Neural crest cell (in vitro differentiated cells): ENCODE data around the gene PTPN13. TPM values are rescaled to one million over a fixed set of nuclear protein-coding genes. Genes with fewer than 3 reads are reported as not detected.

Source experiments
- DNase-seq: peaks from one replicate; pipeline ENCODE4 v3.0.0; 2021; ENCODE audit warnings: low read depth, mixed read lengths, low spot score
- H3K27ac Mint-ChIP-seq: one replicate; pipeline ENCODE4 v1.8.0; 2021; ENCODE audit warnings: mild to moderate bottlenecking, mixed read lengths; ENCODE audit not compliant: unreplicated experiment
- H3K27me3 Mint-ChIP-seq: 2 replicates; pipeline ENCODE4 v1.8.0; 2021; ENCODE audit warnings: low read depth, mild to moderate bottlenecking, mixed read lengths
- H3K36me3 Mint-ChIP-seq: 2 replicates; pipeline ENCODE4 v1.8.0; 2021; ENCODE audit warnings: low read depth, mild to moderate bottlenecking, mixed read lengths
- H3K4me1 Mint-ChIP-seq: 2 replicates; pipeline ENCODE4 v1.8.0; 2021; ENCODE audit warnings: mixed read lengths
- H3K4me3 Mint-ChIP-seq: one replicate; pipeline ENCODE4 v1.8.0; 2021; ENCODE audit warnings: mild to moderate bottlenecking, mixed read lengths
- H3K9me3 Mint-ChIP-seq: 2 replicates; pipeline ENCODE4 v1.8.0; 2021; ENCODE audit warnings: mixed read lengths
- total RNA-seq: library from RNA; stranded (reverse); gene quantifications from 2 replicates; pipeline ENCODE4 v1.2.1, GENCODE V29; 2021
- TF ChIP-seq, protein P1 (sequence below): fragments of 200-600 bp; sonication (generic); conservative IDR thresholded peaks from 2 replicates; pipeline ENCODE4 v1.5.0; 2021; ENCODE audit warnings: antibody characterized with exemption, mild to moderate bottlenecking

Gene PTPN13
- total RNA-seq, 1 donor from 2014 or later = 65.6 TPM

DNA sequence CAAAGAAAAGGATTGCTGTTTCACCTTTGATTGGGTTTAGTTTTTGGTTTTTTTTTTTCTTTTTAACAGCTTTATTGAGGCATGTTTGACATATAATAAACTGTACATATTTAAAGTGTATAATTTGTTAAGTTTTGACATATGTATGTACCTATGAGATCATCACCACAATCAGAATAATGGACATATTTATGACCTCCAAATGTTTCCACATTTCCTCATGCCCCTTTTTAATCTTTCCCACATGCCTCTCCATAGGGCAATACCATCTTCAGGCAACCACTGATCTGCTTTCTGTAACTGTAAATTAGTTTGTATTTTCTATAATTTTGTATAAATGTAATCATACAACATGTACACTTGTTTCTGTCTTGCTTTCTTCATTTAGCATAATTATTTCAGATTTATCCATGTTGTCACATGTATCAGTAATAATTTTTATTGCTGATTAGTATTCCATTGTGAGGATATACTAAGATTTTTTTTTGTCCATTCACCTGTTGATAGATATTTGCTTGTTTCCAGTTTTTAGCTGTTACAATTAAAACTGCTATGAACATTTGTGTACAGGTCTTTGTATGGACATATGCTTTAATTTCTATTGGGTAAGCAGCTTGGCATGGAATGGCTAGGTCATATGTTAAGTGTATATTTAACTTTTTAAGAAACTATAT is 33.5 kb downstream of the PTPN13 start:
- Mint-ChIP-seq H3K27ac (no peak overlapping the region), H3K9me3 (no peaks in the 10 kb centered on the region), H3K4me1 (peaks cover 11% of the 10 kb centered on the region), H3K27me3 (no peaks in the 10 kb centered on the region), H3K4me3 (no peak overlapping the region), H3K36me3 (peaks cover 14% of the 10 kb centered on the region)
- TF ChIP-seq, protein P1, sequence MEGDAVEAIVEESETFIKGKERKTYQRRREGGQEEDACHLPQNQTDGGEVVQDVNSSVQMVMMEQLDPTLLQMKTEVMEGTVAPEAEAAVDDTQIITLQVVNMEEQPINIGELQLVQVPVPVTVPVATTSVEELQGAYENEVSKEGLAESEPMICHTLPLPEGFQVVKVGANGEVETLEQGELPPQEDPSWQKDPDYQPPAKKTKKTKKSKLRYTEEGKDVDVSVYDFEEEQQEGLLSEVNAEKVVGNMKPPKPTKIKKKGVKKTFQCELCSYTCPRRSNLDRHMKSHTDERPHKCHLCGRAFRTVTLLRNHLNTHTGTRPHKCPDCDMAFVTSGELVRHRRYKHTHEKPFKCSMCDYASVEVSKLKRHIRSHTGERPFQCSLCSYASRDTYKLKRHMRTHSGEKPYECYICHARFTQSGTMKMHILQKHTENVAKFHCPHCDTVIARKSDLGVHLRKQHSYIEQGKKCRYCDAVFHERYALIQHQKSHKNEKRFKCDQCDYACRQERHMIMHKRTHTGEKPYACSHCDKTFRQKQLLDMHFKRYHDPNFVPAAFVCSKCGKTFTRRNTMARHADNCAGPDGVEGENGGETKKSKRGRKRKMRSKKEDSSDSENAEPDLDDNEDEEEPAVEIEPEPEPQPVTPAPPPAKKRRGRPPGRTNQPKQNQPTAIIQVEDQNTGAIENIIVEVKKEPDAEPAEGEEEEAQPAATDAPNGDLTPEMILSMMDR = no peak
- DNase-seq = no peak

DNA sequence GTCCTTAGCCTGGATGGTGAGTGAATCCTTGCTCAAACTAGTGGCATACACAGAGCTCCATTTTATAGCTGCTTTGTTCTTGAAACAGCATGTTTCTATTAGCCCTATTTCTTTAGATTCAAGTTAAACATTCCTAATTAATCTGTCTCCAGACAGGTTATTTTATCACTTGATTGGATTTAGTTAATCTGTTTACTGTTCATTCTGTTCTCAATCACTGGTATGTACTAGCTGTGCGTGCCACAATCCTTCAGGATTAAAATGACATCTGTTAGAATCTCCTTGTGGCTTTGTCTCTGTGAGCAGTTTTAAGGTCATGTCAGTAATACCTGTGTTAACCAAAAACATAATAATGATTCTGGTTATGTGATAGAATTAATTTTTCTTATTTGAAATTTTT is 36.5 kb downstream of the PTPN13 start:
- TF ChIP-seq, protein P1 = no peak
- no peak for DNase-seq
- Mint-ChIP-seq H3K4me1 (peaks cover 8% of the 10 kb centered on the region), H3K4me3 (no peak overlapping the region), H3K27ac (no peak overlapping the region), H3K36me3 (peaks cover 23% of the 10 kb centered on the region), H3K9me3 (no peaks in the 10 kb centered on the region), H3K27me3 (no peaks in the 10 kb centered on the region)

DNA sequence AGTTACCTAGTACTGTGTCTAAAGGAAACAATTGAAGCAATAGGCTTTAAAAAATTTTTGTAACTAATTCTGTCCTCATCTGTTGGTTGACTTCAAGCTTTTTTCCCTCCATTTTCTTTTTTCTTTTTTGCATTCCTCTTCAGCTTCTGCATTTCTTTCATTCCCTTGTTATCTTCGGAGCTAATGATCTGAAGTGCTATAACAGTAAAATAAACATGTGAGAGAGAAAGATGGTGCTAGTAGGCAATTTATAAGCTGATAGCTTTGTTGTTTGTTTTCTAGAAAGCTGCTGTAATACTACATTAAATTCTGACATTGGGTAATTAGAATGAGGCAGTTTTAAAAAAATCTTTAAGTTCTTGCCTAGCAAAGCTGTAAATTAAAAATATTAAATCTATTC is 37.1 kb downstream of the PTPN13 start:
- Mint-ChIP-seq H3K27me3 (no peaks in the 10 kb centered on the region), H3K4me3 (no peak overlapping the region), H3K27ac (no peak overlapping the region), H3K9me3 (peaks cover 4% of the 10 kb centered on the region), H3K4me1 (peaks cover 8% of the 10 kb centered on the region), H3K36me3 (peaks cover 28% of the 10 kb centered on the region)
- DNase-seq = no peak
- TF ChIP-seq, protein P1 = no peak

DNA sequence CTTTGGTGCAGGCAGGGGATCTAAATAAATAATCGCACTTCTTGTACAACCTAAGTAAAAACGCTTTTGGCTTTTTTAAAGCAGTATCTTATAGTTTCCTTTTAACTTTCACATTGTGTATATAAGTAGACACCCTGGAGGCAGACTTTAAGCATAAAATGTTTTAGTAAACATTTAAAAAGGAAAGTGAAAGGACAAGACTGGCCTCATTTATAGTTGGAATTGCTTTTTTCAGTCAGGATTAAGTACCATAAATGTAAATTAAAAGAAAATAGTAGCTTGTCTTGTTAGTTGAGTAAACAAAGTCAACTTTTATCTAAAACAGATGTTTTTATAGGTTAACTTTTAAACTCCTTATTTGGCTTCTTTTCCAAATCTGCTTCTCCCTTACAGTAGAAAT is 39.7 kb downstream of the PTPN13 start:
- TF ChIP-seq, protein P1 = no peak
- Mint-ChIP-seq H3K36me3 (peaks cover 43% of the 10 kb centered on the region), H3K4me3 (no peak overlapping the region), H3K9me3 (peaks cover 8% of the 10 kb centered on the region), H3K27me3 (no peaks in the 10 kb centered on the region), H3K4me1 (peaks cover 8% of the 10 kb centered on the region), H3K27ac (no peak overlapping the region)
- DNase-seq = no peak

DNA sequence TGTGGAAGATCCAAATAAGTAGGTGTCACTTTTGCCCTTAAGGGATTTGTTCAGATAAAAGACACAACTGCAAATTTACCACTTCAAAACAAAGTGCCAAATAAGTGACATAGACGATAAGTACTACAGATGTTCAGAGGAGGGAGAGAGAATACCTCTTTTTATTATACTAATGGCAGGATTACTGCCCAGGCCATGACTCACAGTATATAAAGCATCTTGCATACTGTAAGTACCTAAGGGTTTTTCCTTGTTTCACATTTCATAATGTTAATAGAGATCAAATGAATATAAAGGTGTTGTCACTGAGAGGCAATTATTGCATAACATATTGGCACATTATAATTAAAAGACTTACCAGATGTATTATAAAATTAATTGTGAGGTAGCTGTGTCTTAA is 46.4 kb downstream of the PTPN13 start:
- no peak for DNase-seq
- no peak overlapping the region for H3K27ac Mint-ChIP-seq
- TF ChIP-seq, protein P1 = no peak
- H3K4me3 Mint-ChIP-seq = no peak overlapping the region
- H3K9me3 Mint-ChIP-seq = peaks cover 8% of the 10 kb centered on the region
- peaks cover 29% of the 10 kb centered on the region for H3K36me3 Mint-ChIP-seq
- H3K27me3 Mint-ChIP-seq = no peaks in the 10 kb centered on the region
- H3K4me1 Mint-ChIP-seq = no peaks in the 10 kb centered on the region
